Adrenal gland (tissue), 12 donors: Measurements from ENCODE around the gene IFT27. TPM values are rescaled to one million over a fixed set of nuclear protein-coding genes. Genes with fewer than 3 reads are reported as not detected.

Source experiments
- DNase-seq, 7 donors: peaks; one replicate each; pipeline ENCODE4 v3.0.0-alpha.2; 2019 to 2020
- H3K27ac ChIP-seq, 5 donors: fragments of 200-600 bp; sonication (generic) in 4 of 5; 1 replicate in 3 of 5; 2 replicates in 2 of 5; pipeline versions ENCODE4 v1.5.1 to v1.8.0; 2016 to 2020; ENCODE audit warnings: mild to moderate bottlenecking in 1 of 5
- H3K27me3 ChIP-seq: fragments of 200-600 bp; 2 replicates; pipeline ENCODE4 v1.8.0; 2021
- H3K36me3 ChIP-seq, 2 donors: fragments of 200-600 bp; replicated peaks in 1 of 2; 1 replicate in 1 of 2; 2 replicates in 1 of 2; pipeline versions ENCODE4 v1.5.1 to v1.8.0; 2018 to 2022
- H3K4me1 ChIP-seq, 2 donors: fragments of 200-600 bp; replicated peaks in 1 of 2; 1 replicate in 1 of 2; 2 replicates in 1 of 2; pipeline versions ENCODE4 v1.5.1 to v1.8.0; 2018 to 2021
- H3K4me3 ChIP-seq, 4 donors: fragments of 200-600 bp; sonication (generic) in 3 of 4; one replicate each; pipeline ENCODE4 v1.5.1; 2016 to 2018
- H3K9me3 ChIP-seq, 3 donors: fragments of 200-600 bp; sonication (generic) in 1 of 3; replicated peaks in 1 of 3; 1 replicate in 2 of 3; 2 replicates in 1 of 3; pipeline versions ENCODE4 v1.5.1 to v1.8.0; 2016 to 2021
- CTCF ChIP-seq, 6 experiments: fragments of 450-650 bp in 4 of 6; fragments of 200-600 bp in 2 of 6; sonication (generic) in 1 of 6; IDR thresholded peaks; 1 replicate in 5 of 6; 2 replicates in 1 of 6; pipeline versions ENCODE4 v1.5.1 to v1.8.0; 2016 to 2021; ENCODE audit warnings: antibody characterized with exemption in 6 of 6, mild to moderate bottlenecking in 2 of 6, moderate library complexity in 1 of 6
- POLR2A ChIP-seq, 2 donors: fragments of 450-650 bp; IDR thresholded peaks; one replicate each; pipeline ENCODE4 v1.6.1; 2017; ENCODE audit warnings: antibody characterized with exemption in 2 of 2, mild to moderate bottlenecking in 2 of 2, moderate library complexity in 1 of 2
- WGBS, 4 donors: extraction: QIAGEN DNeasy Blood & Tissue Kit in 2 of 4; methylation state at CpG; one replicate each; pipeline versions ENCODE4 v1.1.5 to v1.1.7; 2013 to 2017; 5-methylcytosine and 5-hydroxymethylcytosine counted together
- intact Hi-C, 2 donors: fragments of 100-400 bp; cut with DNase I; formaldehyde crosslinking; loops; one replicate each; pipeline versions ENCODE4 v1.14.1 to v1.15.0; 2022 to 2023
- polyA plus RNA-seq, 3 donors: library from polyadenylated mRNA; stranded (reverse); fragments of 200-250 nt in 2 of 3; fragments of 350-450 nt in 1 of 3; fragmentation: Illumina TruSeq in 1 of 3; extraction: RNeasy Lipid Tissue Mini Kit (QIAGEN cat#74804) in 1 of 3; gene quantifications; one replicate each; pipeline ENCODE4 v1.2.3, GENCODE V29; 2013 to 2014
- total RNA-seq, 9 donors: library from RNA; depleted of rRNA in 4 of 9; stranded (reverse); fragments of >200 nt in 4 of 9; fragments of 120-200 nt in 1 of 9; fragmentation: NEBNext Ultra II Directional in 1 of 9; extraction: Animal tissue kit (Norgen Biotek cat#: 25700) in 1 of 9; gene quantifications; one replicate each; pipeline versions ENCODE4 v1.1.0 to v1.2.4, GENCODE V29; 2013 to 2023
- donor health status: healthy with polysubstance abuse.
- donor health status: Bipolar disorder and iron deficiency.
- donor health status: DM: yes; HTN: yes; CAD: no.
- donor health status: DM: no; HTN: no; CAD: no.
- donor health status: DM: no; HTN: no; CAD: no.
- donor health status: DM: yes; HTN: yes; CAD: no.

The IFT27 gene
- total and polyA plus RNA-seq, 12 donors: 9.4 to 78.4 (median 37.7) TPM

GRCh38 chr22:36822581-36822980 lies 46.7 kb upstream of the IFT27 start:
- Histone ChIP-seq H3K4me1 (no peaks in the 10 kb centered on the region), H3K27me3 (peaks cover 39% of the 10 kb centered on the region), H3K27ac (no peak overlapping the region), H3K9me3 (no peaks in the 10 kb centered on the region), H3K36me3 (no peaks in the 10 kb centered on the region), H3K4me3 (no peak overlapping the region)
- no peak for DNase-seq
- 76 to 85% (median 77%) methylated on average over 6 of the region's 6 CpGs for WGBS, 4 donors
- intact Hi-C loops: no loop called here
- TF ChIP-seq POLR2A (IDR thresholded peaks at IDR 0.05) (no peak), CTCF (IDR thresholded peaks at IDR 0.05) (no peak)

- no peak for DNase-seq
- no peak overlapping the region for H3K27ac ChIP-seq
- peaks cover 54% of the 10 kb centered on the region for H3K27me3 ChIP-seq
These were observed 43.2 kb upstream of the IFT27 start for GRCh38 chr22:36819112-36819511.

GRCh38 chr22:36818010-36818642 lies 42.2 kb upstream of the IFT27 start:
- WGBS, 4 donors: 52 to 75% (median 69%) methylated on average over 5 to 6 of the region's 6 CpGs
- TF ChIP-seq CTCF (IDR thresholded peaks at IDR 0.05) (no peak), POLR2A (IDR thresholded peaks at IDR 0.05) (no peak)
- Histone ChIP-seq H3K27ac (no peak overlapping the region), H3K36me3 (no peaks in the 10 kb centered on the region), H3K4me3 (no peak overlapping the region), H3K27me3 (peaks cover 48% of the 10 kb centered on the region), H3K4me1 (peaks cover 11 to 15% of the 10 kb centered on the region in 2 donors), H3K9me3 (no peaks in the 10 kb centered on the region)
- no peak for DNase-seq
- intact Hi-C loops: no loop called here

More at GRCh38 chr22:36819112-36819511, 43.2 kb upstream of the IFT27 start:
- Histone ChIP-seq H3K4me3 (no peak overlapping the region), H3K36me3 (no peaks in the 10 kb centered on the region), H3K9me3 (no peaks in the 10 kb centered on the region), H3K4me1 (peaks cover 11 to 15% of the 10 kb centered on the region in 2 donors)
- WGBS, 4 donors: 31 to 52% (median 38%) methylated on average over 4 to 9 of the region's 9 CpGs
- intact Hi-C loops: no loop called here
- TF ChIP-seq POLR2A (IDR thresholded peaks at IDR 0.05) (no peak), CTCF (IDR thresholded peaks at IDR 0.05) (no peak)

- no peak for TF ChIP-seq POLR2A (IDR thresholded peaks at IDR 0.05)
- no peak for TF ChIP-seq CTCF (IDR thresholded peaks at IDR 0.05)
- peaks cover 42% of the 10 kb centered on the region for H3K27me3 ChIP-seq
- H3K4me1 ChIP-seq: peaks cover 11 to 15% of the 10 kb centered on the region in 2 donors
- no peak overlapping the region for H3K27ac ChIP-seq
- H3K4me3 ChIP-seq: no peak overlapping the region
- H3K36me3 ChIP-seq: no peaks in the 10 kb centered on the region
- WGBS, 4 donors: 40 to 54% (median 48%) methylated on average over 5 of the region's 5 CpGs
- intact Hi-C loops: no loop called here
- DNase-seq: no peak
- no peaks in the 10 kb centered on the region for H3K9me3 ChIP-seq
These were observed 41.6 kb upstream of the IFT27 start for GRCh38 chr22:36817525-36817848.
